Brain pericyte (primary cell): ENCODE results near the gene MRPS26.
"Not testable (repeated sequence)": the region's sequence is repeated elsewhere in the genome, so short reads cannot be mapped to it uniquely, and the experiment has no call there.

Experiments used
- DNase-seq: peaks from one replicate; pipeline ENCODE4 v3.0.0-alpha.2; 2012; ENCODE audit warnings: low read depth, low spot score

Gene MRPS26

DNA sequence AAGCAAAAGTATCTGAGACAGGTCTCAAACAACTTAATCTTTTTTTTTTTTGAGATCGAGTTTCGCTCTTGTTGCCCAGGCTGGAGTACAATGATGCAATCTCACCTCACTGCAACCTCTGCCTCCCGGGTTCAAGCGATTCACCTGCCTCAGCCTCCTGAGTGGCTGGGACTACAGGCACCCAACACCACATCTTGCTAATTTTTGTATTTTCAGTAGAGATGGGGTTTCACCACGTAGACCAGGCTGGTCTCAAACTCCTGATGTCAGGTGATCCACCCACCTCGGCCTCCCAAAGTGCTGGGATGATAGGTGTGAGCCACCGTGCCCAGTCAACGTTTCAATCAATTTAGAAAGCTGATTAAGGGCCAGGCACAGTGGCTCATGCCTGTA lies 27.4 kb downstream of the MRPS26 start:
- DNase-seq, result not testable (repeated sequence)

DNA sequence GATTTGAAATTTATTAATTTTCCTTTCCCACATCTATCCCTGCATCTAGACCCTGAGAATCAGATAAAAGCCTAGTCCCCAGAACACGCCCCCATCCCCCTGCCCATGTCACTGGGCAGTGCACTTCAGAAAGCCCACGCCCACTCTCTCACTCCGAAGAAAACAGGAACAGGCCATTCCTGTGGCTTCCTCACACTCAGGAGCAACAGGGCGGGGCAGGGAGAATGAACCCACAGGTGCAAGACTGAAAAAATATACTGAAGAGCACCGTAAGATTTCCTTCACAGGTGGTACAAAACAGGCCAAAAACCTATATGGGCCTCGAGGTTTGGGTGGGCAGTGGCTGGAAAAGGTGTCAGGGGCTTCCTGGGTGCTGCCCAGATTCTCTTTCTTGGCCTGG lies 29.0 kb downstream of the MRPS26 start:
- no peak for DNase-seq

- DNase-seq, result not testable (repeated sequence)
Observed at GRCh38 chr20:3075315-3075714, 29.5 kb downstream of the MRPS26 start.

- no peak for DNase-seq
Observed at GRCh38 chr20:3077618-3078134, 31.8 kb downstream of the MRPS26 start.

GRCh38 chr20:3080939-3081388 lies 35.1 kb downstream of the MRPS26 start:
- DNase-seq, result no peak

GRCh38 chr20:3081641-3082040 lies 35.8 kb downstream of the MRPS26 start:
- no peak for DNase-seq

- no peak for DNase-seq
Observed at GRCh38 chr20:3082306-3082951, 36.6 kb downstream of the MRPS26 start.

- DNase-seq, result no peak
Observed at GRCh38 chr20:3082955-3083952, 37.4 kb downstream of the MRPS26 start.

DNA sequence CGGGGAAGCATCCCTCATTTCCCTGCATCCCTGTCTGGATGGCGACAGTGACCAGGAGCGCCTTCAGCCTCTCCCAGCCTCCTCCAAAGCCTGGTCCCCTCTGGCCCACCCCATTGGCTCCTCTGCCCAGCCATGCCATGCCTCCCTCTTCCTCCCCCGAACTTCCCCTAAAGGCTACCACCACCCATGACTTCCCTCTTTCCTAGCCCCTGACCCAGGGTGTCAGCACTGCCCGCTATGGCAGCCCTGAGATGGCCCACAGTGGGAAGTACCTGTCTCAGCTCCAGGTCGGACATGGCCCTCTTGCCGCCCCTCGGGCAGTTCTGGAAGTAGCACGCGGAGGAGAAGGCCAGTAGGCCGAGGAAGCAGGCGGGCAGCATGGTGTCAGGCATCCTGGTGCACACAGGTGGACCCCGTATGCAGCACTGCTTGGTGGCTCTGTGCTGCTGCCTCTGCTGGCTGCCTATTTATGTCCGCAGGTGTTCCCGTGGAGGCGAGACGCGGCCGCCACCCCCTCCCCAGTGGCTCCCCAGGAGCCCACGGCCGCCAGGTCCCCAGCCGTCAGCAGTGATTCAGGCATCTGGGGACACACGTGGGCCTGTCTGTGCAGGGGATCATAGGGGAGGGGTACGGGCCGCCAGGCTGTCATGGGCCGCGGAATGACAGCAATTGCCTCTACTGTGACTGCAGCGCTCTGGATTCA lies 38.6 kb downstream of the MRPS26 start, which contains the start of gene AVP:
Gene AVP (minus strand): TSS at position 442 of the 703 bp plus-strand sequence. CDS start 50 bp downstream, at position 392.
- DNase-seq, result no peak

GRCh38 chr20:3084986-3085360 lies 39.1 kb downstream of the MRPS26 start:
- no peak for DNase-seq

DNA sequence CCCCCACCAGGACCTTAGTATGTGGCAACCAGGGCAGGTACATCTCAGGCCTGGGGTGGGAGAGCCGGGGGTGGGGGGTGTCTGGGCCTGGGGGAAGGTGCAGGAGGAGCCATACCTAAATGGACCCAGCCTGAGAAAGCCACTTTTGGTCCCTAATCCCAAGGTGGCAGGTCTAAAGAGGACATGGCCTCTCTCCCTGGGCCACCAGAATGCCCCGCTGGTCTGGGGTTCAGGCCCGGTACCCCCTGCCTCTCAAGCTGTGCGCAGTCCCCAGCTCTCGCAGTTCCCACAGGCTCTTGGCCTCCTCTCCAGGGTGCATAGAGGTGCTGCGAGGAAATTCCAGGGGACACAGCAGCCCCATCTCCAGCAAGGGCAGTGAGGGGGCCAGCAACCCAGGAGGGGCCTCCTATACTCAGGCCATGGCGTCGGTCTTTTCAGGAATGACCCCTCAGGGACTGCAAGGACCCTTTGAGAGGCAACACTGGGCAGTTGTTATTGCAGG lies 39.8 kb downstream of the MRPS26 start:
- no peak for DNase-seq

- no peak for DNase-seq
Observed at GRCh38 chr20:3088031-3088430, 42.2 kb downstream of the MRPS26 start.

DNA sequence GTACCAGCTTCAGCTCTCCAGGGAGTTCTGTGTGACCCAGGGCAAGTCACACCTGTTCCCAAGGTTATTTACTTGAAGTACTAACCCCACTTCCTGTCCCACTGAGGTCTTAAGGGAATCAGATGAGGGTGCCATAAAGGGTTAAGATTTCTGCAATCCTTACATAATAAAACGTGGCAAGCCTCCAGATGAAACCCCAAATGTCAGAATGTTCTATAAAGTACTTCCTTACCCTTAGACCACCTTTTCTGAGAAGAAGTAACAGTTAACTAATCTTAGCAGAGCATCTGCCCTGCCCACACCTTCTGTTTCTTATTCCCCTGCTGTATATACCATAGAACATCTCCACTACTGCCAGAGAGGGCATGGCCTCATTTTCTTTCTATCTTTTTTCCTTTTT lies 44.7 kb downstream of the MRPS26 start:
- no peak for DNase-seq

GRCh38 chr20:3092611-3093379 lies 46.9 kb downstream of the MRPS26 start:
- no peak for DNase-seq

DNA sequence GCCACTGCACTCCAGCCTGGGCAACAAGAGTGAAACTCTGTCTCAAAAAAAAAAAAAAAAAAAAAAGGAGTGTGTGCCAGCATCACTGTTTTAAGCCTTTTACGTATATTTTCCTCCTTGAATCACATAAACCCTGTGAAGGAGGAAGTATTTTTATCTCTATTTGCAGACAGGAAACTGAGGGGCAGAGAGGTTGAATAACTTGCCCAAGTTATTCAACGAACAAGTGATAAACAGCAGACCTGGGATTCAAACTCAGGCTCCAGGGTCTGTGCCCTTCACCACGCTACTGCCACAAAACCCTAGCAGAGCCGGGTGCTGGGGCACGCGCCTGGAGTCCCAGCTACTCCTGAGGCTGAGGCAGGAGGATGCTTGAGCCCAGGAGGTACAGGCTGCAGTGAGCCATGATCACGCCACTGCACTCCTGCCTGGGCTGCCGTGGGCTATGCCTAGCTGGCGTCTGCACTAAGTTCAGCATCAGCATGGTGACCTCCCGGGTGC lies 48.1 kb downstream of the MRPS26 start:
- DNase-seq, result no peak

DNA sequence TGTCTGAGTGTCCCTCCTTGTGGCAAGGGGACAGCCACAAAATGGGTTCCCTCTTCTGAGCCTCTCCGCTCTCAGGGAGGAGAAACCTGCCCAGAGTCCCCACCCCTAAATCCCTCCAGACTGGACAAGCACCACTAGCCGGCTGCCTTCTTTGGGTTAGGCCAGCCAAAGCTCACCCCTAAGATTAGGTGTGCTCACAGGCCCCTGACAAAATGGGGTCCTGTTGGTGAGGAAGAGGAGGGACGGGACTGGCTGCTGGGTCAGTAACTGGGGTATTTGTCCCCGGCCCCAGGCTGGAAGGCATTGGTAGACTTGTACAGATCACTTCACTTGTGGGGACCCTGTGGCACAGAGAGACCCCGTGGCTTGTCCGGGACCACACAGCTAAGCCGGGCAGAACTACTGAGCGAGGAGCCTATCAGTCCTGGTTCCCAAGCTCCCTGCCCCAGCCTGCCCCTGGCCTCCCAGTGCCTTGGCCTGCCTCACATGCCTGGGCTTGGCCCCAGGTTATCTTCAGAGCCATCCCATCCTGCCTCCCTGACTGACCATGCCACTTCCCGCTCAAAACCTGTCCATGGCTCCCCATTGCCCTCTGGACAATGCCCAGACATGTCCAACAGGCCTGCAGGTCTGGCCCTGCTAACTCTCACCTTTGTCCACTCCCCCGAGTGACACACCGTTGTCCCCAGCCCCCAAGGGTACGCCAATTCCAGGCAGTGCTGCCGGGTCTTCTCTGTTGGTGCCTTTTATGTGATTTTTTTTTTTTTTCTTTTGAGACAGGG lies 49.2 kb downstream of the MRPS26 start:
- no peak for DNase-seq
